Left cardiac atrium (tissue), 4 donors: ENCODE results near the gene HAUS8. TPM values are rescaled to one million over a fixed set of nuclear protein-coding genes. Genes with fewer than 3 reads are reported as not detected.
A peak's percentile ranks its signal among the peaks of the same experiment; 100 is the strongest.
"Not testable (repeated sequence)": the region's sequence is repeated elsewhere in the genome, so short reads cannot be mapped to it uniquely, and the experiment has no call there.

Experiments used
- ATAC-seq, 2 donors: fragments of 200-7000 bp; cut with Tn5 transposase; one replicate each; pipeline ENCODE4 v1.9.1; 2020; ENCODE audit warnings: mild to moderate bottlenecking in 2 of 2, moderate library complexity in 2 of 2
- DNase-seq: peaks from one replicate; pipeline ENCODE4 v3.0.0-alpha.2; 2020
- intact Hi-C, 2 donors: fragments of 100-400 bp; cut with DNase I; formaldehyde crosslinking; loops; one replicate each; pipeline versions ENCODE4 v1.14.1 to v1.15.1; 2022 to 2023
- long read RNA-seq: library from polyadenylated mRNA; unstranded; transcript quantifications from one replicate; pipeline ENCODE4 v2.0.0, GENCODE V29; 2021
- total RNA-seq, 2 donors: library from RNA; stranded (reverse); fragmentation: NEBNext Ultra II Directional; extraction: Animal tissue kit (Norgen Biotek cat#: 25700); gene quantifications; one replicate each; pipeline ENCODE4 v1.2.1, GENCODE V29; 2021
- donor health status: DM: no; HTN: yes; CAD: no.
- donor health status: DM: no; HTN: yes; CAD: no; lungs with severe emphysema.
- donor health status: DM: yes; HTN: yes; CAD: no.
- donor health status: Dilated cardiomyopathy.

Gene HAUS8, protein sequence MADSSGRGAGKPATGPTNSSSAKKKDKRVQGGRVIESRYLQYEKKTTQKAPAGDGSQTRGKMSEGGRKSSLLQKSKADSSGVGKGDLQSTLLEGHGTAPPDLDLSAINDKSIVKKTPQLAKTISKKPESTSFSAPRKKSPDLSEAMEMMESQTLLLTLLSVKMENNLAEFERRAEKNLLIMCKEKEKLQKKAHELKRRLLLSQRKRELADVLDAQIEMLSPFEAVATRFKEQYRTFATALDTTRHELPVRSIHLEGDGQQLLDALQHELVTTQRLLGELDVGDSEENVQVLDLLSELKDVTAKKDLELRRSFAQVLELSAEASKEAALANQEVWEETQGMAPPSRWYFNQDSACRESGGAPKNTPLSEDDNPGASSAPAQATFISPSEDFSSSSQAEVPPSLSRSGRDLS
- total RNA-seq, result 1 to 10 TPM; 3.9 to 5.0 TPM
- long read RNA-seq, partial matches to known transcripts, result 0 of 3 reads
- long read RNA-seq, other reads (novel, unspliced or antisense), result 1 of 3 reads

DNA sequence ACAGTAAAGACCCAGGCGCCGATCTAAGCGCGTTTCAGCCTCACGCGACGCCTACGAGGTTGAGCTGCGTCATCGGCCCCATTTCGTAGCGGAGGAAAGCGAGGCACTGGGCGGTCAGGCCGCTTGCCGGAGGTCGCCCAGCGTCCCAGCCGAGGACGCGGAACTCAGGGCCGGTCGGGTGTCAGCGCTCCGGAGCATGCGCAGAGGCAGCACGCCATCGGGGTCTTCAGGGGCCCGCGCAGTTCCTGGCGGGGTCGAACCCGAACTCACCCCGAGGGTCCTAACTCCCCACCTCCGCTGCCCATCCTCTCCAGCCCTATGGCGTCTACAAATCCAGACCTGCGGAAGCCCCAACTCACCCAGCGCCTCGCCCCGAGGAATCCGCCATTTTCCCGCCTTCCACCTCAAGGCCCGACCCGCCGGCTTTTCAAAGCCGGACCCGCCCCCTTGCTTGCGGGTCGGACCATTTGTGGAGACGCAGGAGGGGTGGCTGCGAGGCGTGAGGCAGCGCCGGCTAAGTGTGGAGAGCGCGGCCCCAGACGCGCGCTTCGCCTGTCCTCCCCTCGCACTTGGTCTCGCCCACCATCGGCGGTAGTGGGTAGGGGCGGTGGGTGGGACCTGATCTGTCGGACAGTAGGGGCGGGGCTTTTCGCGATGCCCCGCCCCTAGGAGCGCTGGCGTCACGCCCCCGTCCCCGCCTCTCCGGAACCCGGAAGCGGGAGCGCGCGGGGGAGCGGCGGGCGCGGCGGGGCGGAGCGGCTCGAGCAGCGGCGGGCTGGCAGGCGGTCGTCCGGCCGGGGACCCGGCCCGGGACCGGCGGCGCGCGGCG lies at the start of gene HAUS8, which contains the start of gene MYO9B:
TSS of gene HAUS8 (minus strand) at position 418 of the 829 bp plus-strand sequence. CDS start at position 388, 30 bp downstream.
TSS of gene MYO9B (plus strand) at position 743 of the 829 bp plus-strand sequence. CDS start 25,941 bp downstream, outside the sequence.
- DNase-seq, result peak; percentile 99
- intact Hi-C loops, result loop anchor here in 1 of 2 donors (5.0 kb wide), 2 partner anchors 62 to 142 kb away; partner anchors contain the start of gene USE1
- peak; percentile 95 to 97 for ATAC-seq

GRCh38 chr19:17124025-17124424 lies 48.8 kb upstream of the HAUS8 start:
- ATAC-seq, result no peak
- intact Hi-C loops, result no loop called here
- no peak for DNase-seq

DNA sequence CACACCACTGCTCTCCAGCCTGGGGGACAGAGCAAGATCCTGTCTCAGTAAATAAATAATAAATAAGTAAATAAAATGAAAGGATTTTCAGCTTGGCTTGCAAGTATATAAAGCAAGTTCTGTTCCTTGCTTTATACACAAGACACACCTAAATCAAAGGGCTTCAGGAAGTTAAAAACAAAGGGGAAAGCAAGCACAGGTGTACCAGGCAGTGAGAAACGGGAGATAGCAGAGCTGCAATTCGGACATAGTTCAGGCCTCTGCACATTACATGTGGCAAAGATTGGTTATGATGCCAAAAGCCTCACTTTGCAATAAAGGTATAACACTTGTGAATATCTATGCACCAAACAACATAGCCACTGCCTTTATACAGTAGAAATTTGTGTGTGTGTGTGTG lies 47.8 kb upstream of the HAUS8 start:
- DNase-seq (no peak), ATAC-seq (no peak)
- intact Hi-C loops, result no loop called here

GRCh38 chr19:17121736-17122293 lies 46.6 kb upstream of the HAUS8 start:
- intact Hi-C loops, result no loop called here
- no peak for ATAC-seq
- DNase-seq, result no peak

GRCh38 chr19:17118957-17119356 lies 43.7 kb upstream of the HAUS8 start:
- intact Hi-C loops, result no loop called here
- no peak for ATAC-seq
- no peak for DNase-seq

- DNase-seq, result no peak
- ATAC-seq, result no peak
- intact Hi-C loops, result no loop called here
Measured at GRCh38 chr19:17116996-17117702, 41.9 kb upstream of the HAUS8 start.

DNA sequence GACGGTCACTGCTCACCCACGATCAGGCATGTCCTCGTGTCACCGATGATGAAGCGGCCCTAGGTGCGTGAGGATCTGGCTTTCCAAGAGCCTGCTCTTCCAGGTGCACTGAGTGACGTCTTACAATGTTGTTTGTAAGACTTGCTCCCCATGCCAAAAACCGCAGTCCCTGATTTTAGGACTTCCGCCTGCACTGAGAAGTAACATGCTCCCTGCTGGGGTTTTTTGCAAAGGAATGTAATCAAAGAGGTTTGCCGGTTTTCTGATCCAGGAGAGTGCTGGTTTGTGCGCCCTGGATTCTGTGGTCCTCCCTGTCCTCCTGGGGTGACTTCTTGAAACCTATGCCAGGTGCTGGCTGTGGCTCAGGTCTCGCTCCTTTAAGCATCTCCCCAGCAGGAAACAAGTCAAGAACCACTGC lies 39.2 kb upstream of the HAUS8 start:
- intact Hi-C loops, result no loop called here
- DNase-seq (no peak), ATAC-seq (no peak)

- DNase-seq, result no peak
- peak in 1 of 2 donors; percentile 7 for ATAC-seq
- intact Hi-C loops, result no loop called here
Measured at GRCh38 chr19:17113127-17113785, 38.0 kb upstream of the HAUS8 start.

DNA sequence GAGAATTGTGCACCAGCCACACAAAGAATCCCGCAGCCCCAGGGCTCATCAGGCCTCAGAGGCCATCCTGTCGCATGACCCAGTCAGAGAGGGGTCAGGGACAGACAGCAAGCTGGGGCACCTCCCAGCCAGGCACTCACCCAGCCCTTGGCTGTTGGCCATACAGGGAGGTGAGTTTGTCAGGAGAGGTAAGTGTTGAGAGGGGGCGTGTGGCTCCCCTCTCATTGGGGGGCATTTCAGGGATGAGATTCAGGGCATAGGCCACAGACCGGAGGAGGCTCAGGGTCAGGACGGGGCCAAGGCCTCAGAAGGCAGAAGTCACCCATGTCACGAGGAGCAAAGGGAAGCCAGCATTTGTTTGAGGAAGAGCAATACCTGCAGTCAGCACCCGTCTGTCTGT lies 37.4 kb upstream of the HAUS8 start:
- ATAC-seq (no peak), DNase-seq (no peak)
- intact Hi-C loops, result no loop called here

DNA sequence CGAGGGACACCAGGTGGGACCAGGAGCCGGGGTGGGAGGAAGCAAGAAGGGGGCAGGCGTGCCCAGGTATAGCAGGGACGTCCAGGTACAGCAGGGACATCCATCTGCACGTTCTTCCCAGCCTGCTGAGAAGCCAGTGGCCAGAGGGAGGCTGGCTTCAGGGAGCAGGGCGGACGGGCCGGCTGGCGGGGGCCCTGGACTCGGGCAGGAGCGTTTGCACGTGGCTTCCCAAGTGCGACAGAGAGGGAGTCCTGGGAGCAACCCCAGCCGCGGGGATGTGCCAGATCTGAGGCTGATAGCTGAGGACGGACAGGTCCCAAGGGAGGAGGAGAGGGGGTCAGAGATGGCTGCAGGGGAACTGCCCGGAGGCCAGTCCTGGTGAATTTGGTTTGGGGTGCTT lies 37.0 kb upstream of the HAUS8 start:
- no peak for DNase-seq
- ATAC-seq, result no peak
- intact Hi-C loops, result no loop called here

DNA sequence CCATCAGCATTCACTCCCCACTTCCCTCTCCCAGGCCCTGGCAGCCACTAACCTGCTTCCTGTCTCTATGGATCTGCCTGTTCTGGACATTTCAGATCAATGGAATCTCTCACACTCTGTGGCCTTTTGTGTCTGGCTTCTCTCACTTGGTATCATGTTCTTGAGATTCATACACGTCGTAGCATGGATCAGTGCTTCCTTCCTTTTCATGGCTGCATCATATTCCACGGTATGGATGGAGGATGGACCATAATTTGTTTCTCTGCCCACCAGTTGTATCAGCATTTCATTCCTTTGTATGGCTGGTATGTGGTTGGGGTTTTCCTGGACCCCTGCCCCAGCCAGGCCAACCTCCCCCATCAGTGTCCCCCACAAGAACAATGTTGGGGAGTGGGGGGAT lies 36.5 kb upstream of the HAUS8 start:
- DNase-seq, result no peak
- ATAC-seq, result no peak
- intact Hi-C loops, result no loop called here

DNA sequence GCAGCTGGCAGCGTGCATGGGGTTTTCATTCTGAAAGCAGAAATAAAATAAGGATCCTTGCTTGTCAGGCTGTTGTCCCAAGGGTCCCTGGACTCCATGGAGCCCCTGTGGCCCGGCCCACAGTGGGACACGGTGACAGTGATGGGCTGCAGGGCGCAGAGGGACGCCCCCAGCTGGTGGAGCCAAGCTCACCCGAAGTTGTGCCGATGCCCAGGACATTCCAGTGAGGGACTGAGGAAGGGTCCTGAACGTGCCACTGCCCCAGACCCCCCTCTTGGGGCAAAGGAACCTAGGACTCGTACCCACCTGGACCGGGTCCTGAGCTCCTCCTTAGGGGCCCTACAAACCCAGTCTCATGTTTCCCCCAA lies 35.3 kb upstream of the HAUS8 start:
- DNase-seq (no peak), ATAC-seq (no peak)
- intact Hi-C loops, result no loop called here

DNA sequence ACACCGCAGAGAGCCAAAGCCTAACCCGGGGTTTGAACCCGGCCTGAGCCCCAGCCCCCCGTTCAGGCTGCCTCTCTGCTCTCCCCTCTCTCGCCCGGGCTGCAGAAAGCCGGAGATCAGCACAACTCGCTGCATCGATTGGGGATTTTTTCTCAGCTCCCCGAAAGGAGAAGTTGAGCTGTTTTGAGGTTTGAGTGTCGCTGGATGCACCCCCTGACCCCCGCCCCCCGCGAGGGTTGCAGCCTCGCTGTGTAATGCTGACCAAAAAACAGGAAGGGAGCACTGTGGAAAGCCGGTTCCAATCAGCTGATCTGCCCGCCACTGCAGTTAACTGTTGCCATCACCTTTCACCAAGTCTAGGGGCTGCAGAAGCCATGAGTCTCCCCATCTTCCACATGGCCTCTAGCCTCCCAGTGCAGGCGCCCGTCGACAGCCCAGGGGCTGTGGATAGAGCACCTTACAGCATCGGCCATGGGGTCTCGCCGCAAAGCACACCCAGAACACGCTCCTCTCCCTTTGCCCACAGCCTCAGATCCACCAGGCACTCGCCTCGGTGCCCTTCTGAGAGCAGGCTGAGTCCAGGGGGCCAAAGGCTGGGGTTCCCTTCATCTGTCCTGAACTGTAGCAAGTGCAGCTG lies 34.8 kb upstream of the HAUS8 start:
- intact Hi-C loops, result no loop called here
- DNase-seq, result peak; percentile 51
- peak; percentile 11 to 16 for ATAC-seq

- no peak for ATAC-seq
- no peak for DNase-seq
- intact Hi-C loops, result no loop called here
Measured at GRCh38 chr19:17109300-17109699, 34.0 kb upstream of the HAUS8 start.

DNA sequence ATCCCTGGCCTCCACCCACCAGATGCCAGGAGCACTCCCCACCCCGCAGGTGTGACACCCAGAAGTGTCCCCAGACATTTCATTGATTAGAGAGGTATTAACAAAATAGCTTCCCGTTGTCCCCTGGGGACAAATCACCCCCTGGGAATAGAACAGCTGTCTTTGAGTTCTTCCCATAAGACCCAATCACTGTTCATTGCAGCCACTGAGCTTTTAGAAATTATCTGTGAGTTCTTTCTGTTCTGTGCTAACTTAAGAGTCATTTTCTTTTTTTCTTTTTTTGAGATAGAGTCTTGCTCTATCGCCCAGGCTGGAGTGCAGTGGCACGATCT lies 33.2 kb upstream of the HAUS8 start:
- intact Hi-C loops, result no loop called here
- DNase-seq, result no peak
- no peak for ATAC-seq

DNA sequence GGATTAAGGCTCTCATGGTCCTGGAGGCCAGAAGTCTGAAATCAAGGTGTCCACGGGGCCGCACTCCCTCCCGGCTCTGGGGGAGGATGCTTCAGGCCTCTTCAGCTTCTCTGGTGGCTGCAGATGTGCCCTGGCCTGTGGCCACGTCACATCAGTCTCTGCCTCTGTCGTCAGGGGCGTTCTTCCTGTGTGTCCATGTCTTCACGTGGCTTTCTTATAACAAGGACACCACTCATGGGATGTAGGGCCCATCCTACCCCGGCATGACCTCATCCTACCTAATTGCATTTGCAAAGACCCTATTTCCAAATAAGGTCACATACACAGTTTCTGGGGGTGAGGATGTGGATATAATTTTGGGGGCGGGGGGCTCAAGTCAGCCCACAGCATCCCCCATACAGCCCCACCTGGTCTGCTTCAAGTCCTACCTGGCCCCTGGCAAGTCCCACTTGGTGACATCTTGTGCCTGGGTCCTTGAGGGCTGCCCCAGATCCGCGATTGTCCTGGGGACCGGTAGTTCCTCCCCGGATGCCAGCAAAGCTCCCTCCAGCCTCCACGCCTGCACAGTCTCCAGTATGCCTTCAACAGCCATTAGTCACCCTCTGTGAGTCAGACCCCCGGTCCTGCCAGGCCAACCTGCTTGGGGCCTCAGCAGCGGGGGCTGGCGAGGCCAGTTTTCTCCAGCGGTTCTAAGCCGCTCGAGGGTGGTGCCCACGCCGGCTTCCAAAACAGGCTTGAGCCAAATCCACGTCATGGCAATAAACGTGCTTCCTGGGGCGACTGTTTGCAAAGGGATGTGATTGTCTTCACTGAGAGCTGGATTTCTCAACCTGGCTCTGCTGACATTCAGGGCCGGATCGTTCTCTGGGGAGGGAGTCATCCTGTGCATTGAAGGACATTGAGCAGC lies 32.5 kb upstream of the HAUS8 start:
- intact Hi-C loops, result no loop called here
- DNase-seq, result peak; percentile 94
- ATAC-seq, result peak; percentile 85 to 96

DNA sequence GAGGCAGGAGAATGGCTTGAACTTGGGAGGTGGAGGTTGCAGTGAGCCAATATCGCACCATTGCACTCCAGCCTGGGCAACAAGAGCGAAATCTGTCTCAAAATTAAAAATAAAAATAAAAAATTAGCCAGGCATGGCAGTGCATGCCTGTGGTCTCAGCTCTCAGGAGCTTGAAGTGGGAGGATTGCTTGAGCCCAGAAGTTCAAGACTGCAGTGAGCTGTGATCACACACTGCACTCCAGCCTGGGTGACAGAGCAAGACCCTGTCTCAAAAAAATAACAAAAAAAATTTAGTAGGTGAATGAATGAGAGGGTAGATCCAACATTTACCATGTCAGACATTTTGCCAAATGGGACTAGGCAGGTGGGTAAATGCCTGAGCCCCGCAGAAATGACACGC lies 31.7 kb upstream of the HAUS8 start:
- DNase-seq, ATAC-seq, intact Hi-C loops: not testable (repeated sequence)
